ENCODE measurements around the gene NSMCE4A.
"Not testable (repeated sequence)": the region's sequence is repeated elsewhere in the genome, so short reads cannot be mapped to it uniquely, and the experiment has no call there.

Gene NSMCE4A

GRCh38 chr10:121936295-121936694, 38.7 kb downstream of the NSMCE4A start:
- in situ Hi-C loops (cut with HindIII; ENCODE audit: low sequenced_read_pairs) = no loop called here

GRCh38 chr10:121935702-121936101, 39.3 kb downstream of the NSMCE4A start:
- in situ Hi-C loops (cut with HindIII; ENCODE audit: low sequenced_read_pairs) = no loop called here

- in situ Hi-C loops (cut with HindIII; ENCODE audit: low sequenced_read_pairs) = not testable (repeated sequence)
These were observed 44.5 kb downstream of the NSMCE4A start for GRCh38 chr10:121930268-121931085.

- in situ Hi-C loops (cut with HindIII; ENCODE audit: low sequenced_read_pairs) = not testable (repeated sequence)
These were observed 45.3 kb downstream of the NSMCE4A start for GRCh38 chr10:121929585-121930267.

GRCh38 chr10:121928528-121928884, 46.5 kb downstream of the NSMCE4A start:
- in situ Hi-C loops (cut with HindIII; ENCODE audit: low sequenced_read_pairs) = no loop called here

GRCh38 chr10:121927841-121928527, 47.0 kb downstream of the NSMCE4A start, which contains the start of gene ATE1:
Gene ATE1 (minus strand): TSS chr10:121928031. CDS start chr10:121927949, 82 bp downstream.
- in situ Hi-C loops (cut with HindIII; ENCODE audit: low sequenced_read_pairs) = no loop called here

GRCh38 chr10:121927318-121927840, 47.6 kb downstream of the NSMCE4A start:
- in situ Hi-C loops (cut with HindIII; ENCODE audit: low sequenced_read_pairs) = no loop called here

GRCh38 chr10:121926671-121927317, 48.2 kb downstream of the NSMCE4A start:
- in situ Hi-C loops (cut with HindIII; ENCODE audit: low sequenced_read_pairs) = no loop called here

- in situ Hi-C loops (cut with HindIII; ENCODE audit: low sequenced_read_pairs) = no loop called here
These were observed 48.9 kb downstream of the NSMCE4A start for GRCh38 chr10:121926157-121926556.

GRCh38 chr10:121921238-121921931, 53.6 kb downstream of the NSMCE4A start:
- in situ Hi-C loops (cut with HindIII; ENCODE audit: low sequenced_read_pairs) = no loop called here

- in situ Hi-C loops (cut with HindIII; ENCODE audit: low sequenced_read_pairs) = no loop called here
These were observed 55.4 kb downstream of the NSMCE4A start for GRCh38 chr10:121919666-121920065.

GRCh38 chr10:121918800-121919199, 56.2 kb downstream of the NSMCE4A start:
- in situ Hi-C loops (cut with HindIII; ENCODE audit: low sequenced_read_pairs) = not testable (repeated sequence)

GRCh38 chr10:121914661-121915060, 60.4 kb downstream of the NSMCE4A start:
- in situ Hi-C loops (cut with HindIII; ENCODE audit: low sequenced_read_pairs) = no loop called here

GRCh38 chr10:121911421-121911697, 63.7 kb downstream of the NSMCE4A start:
- in situ Hi-C loops (cut with HindIII; ENCODE audit: low sequenced_read_pairs) = no loop called here

- in situ Hi-C loops (cut with HindIII; ENCODE audit: low sequenced_read_pairs) = no loop called here
These were observed 64.2 kb downstream of the NSMCE4A start for GRCh38 chr10:121910673-121911420.
